ENCODE measurements around the gene PSMD11. TPM values are rescaled to one million over a fixed set of nuclear protein-coding genes. Genes with fewer than 3 reads are reported as not detected.
A peak's percentile ranks its signal among the peaks of the same experiment; 100 is the strongest.
"Not testable (repeated sequence)": the region's sequence is repeated elsewhere in the genome, so short reads cannot be mapped to it uniquely, and the experiment has no call there.

PSMD11 gene
- total and polyA plus RNA-seq, 4 donors = 17.4 to 64.1 (median 53.4) TPM

DNA sequence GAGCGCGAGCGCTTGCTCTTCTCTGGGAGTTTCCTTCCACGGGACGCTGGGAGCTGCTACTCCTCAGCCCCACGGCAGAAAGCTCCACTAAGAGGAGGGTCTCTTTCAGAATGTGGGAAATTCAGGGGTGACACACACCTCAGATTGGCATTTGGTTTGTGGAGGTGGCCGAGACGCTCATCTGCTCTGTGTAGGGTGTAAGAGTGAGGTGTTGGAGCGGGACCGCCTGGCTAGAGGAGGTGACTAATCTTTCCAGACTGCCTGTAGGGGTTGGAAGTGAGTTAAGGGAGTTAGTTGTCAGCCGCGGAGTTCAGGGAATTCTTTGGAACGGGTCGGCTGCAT, 735 bp downstream of the PSMD11 start:
- Histone ChIP-seq H3K9me3 (ENCODE audit: control insufficient read depth, low read length) (no peaks in the 10 kb centered on the region), H3K27me3 (ENCODE audit: control insufficient read depth in 1 of 2, insufficient read depth in 2 of 2, low read length in 1 of 2) (no peaks in the 10 kb centered on the region), H3K4me3 (ENCODE audit: low read length in 2 of 2) (peak overlapping the region; percentile 88 to 97), H3K27ac (ENCODE audit: low read depth in 1 of 2, low read length in 2 of 2) (peak overlapping the region in 1 of 2 donors; percentile 49), H3K4me1 (ENCODE audit: control insufficient read depth in 1 of 2, insufficient read depth in 2 of 2, low read length in 2 of 2) (no peaks in the 10 kb centered on the region), H3K36me3 (ENCODE audit: control insufficient read depth in 1 of 2, insufficient read depth in 2 of 2, low read length in 1 of 2) (no peaks in the 10 kb centered on the region)
- intact Hi-C loops (cut with DNase I) = no loop called here
- ATAC-seq (ENCODE audit: low FRiP score) = peak; percentile 39
- peak in 1 of 2 donors; percentile 50 for DNase-seq
- WGBS, 2 donors = 0 to 1% methylated on average over 14 of the region's 14 CpGs

GRCh38 chr17:32445497-32445896, 1.2 kb downstream of the PSMD11 start:
- no peak for ATAC-seq (ENCODE audit: low FRiP score)
- intact Hi-C loops (cut with DNase I) = no loop called here

GRCh38 chr17:32445971-32446370, 1.7 kb downstream of the PSMD11 start:
- H3K27me3 ChIP-seq (ENCODE audit: control insufficient read depth in 1 of 2, insufficient read depth in 2 of 2, low read length in 1 of 2) = no peaks in the 10 kb centered on the region
- DNase-seq (no peak), ATAC-seq (ENCODE audit: low FRiP score) (no peak)
- intact Hi-C loops (cut with DNase I) = no loop called here
- WGBS, 2 donors = 64 to 68% methylated on average over 2 of the region's 2 CpGs
- H3K9me3 ChIP-seq (ENCODE audit: control insufficient read depth, low read length) = no peaks in the 10 kb centered on the region
- peak overlapping the region in 1 of 2 donors; percentile 18 for H3K4me3 ChIP-seq (ENCODE audit: low read length in 2 of 2)
- no peaks in the 10 kb centered on the region for H3K4me1 ChIP-seq (ENCODE audit: control insufficient read depth in 1 of 2, insufficient read depth in 2 of 2, low read length in 2 of 2)
- H3K36me3 ChIP-seq (ENCODE audit: control insufficient read depth in 1 of 2, insufficient read depth in 2 of 2, low read length in 1 of 2) = no peaks in the 10 kb centered on the region
- H3K27ac ChIP-seq (ENCODE audit: low read depth in 1 of 2, low read length in 2 of 2) = no peak overlapping the region

More at GRCh38 chr17:32445497-32445896, 1.2 kb downstream of the PSMD11 start:
- WGBS, 2 donors = 19 to 20% methylated on average over 6 of the region's 6 CpGs
- H3K27me3 ChIP-seq (ENCODE audit: control insufficient read depth in 1 of 2, insufficient read depth in 2 of 2, low read length in 1 of 2) = no peaks in the 10 kb centered on the region
- no peak overlapping the region for H3K27ac ChIP-seq (ENCODE audit: low read depth in 1 of 2, low read length in 2 of 2)
- no peaks in the 10 kb centered on the region for H3K4me1 ChIP-seq (ENCODE audit: control insufficient read depth in 1 of 2, insufficient read depth in 2 of 2, low read length in 2 of 2)
- no peaks in the 10 kb centered on the region for H3K9me3 ChIP-seq (ENCODE audit: control insufficient read depth, low read length)
- H3K4me3 ChIP-seq (ENCODE audit: low read length in 2 of 2) = peak overlapping the region; percentile 88 to 97
- no peak for DNase-seq
- no peaks in the 10 kb centered on the region for H3K36me3 ChIP-seq (ENCODE audit: control insufficient read depth in 1 of 2, insufficient read depth in 2 of 2, low read length in 1 of 2)

- H3K27me3 ChIP-seq (ENCODE audit: control insufficient read depth in 1 of 2, insufficient read depth in 2 of 2, low read length in 1 of 2) = no peaks in the 10 kb centered on the region
- WGBS, 2 donors = 56 to 76% methylated on average over 2 of the region's 2 CpGs
- H3K27ac ChIP-seq (ENCODE audit: low read depth in 1 of 2, low read length in 2 of 2) = no peak overlapping the region
- no peaks in the 10 kb centered on the region for H3K4me1 ChIP-seq (ENCODE audit: control insufficient read depth in 1 of 2, insufficient read depth in 2 of 2, low read length in 2 of 2)
- no peak for ATAC-seq (ENCODE audit: low FRiP score)
- no peak for DNase-seq
- H3K9me3 ChIP-seq (ENCODE audit: control insufficient read depth, low read length) = no peaks in the 10 kb centered on the region
- no peak overlapping the region for H3K4me3 ChIP-seq (ENCODE audit: low read length in 2 of 2)
- no peaks in the 10 kb centered on the region for H3K36me3 ChIP-seq (ENCODE audit: control insufficient read depth in 1 of 2, insufficient read depth in 2 of 2, low read length in 1 of 2)
- intact Hi-C loops (cut with DNase I) = no loop called here
Observed at GRCh38 chr17:32446949-32447348, 2.6 kb downstream of the PSMD11 start.

- DNase-seq = no peak
- Histone ChIP-seq H3K4me1 (ENCODE audit: control insufficient read depth in 1 of 2, insufficient read depth in 2 of 2, low read length in 2 of 2) (no peaks in the 10 kb centered on the region), H3K36me3 (ENCODE audit: control insufficient read depth in 1 of 2, insufficient read depth in 2 of 2, low read length in 1 of 2) (peaks cover 7 to 11% of the 10 kb centered on the region in 2 donors), H3K9me3 (ENCODE audit: control insufficient read depth, low read length) (no peaks in the 10 kb centered on the region), H3K27ac (ENCODE audit: low read depth in 1 of 2, low read length in 2 of 2) (no peak overlapping the region), H3K27me3 (ENCODE audit: control insufficient read depth in 1 of 2, insufficient read depth in 2 of 2, low read length in 1 of 2) (no peaks in the 10 kb centered on the region), H3K4me3 (ENCODE audit: low read length in 2 of 2) (no peak overlapping the region)
- intact Hi-C loops (cut with DNase I) = no loop called here
- WGBS, 2 donors = 94 to 95% methylated on average over 5 of the region's 5 CpGs
- no peak for ATAC-seq (ENCODE audit: low FRiP score)
Observed at GRCh38 chr17:32449963-32450362, 5.7 kb downstream of the PSMD11 start.

GRCh38 chr17:32450379-32450778, 6.1 kb downstream of the PSMD11 start:
- H3K4me1 ChIP-seq (ENCODE audit: control insufficient read depth in 1 of 2, insufficient read depth in 2 of 2, low read length in 2 of 2); H3K9me3 ChIP-seq (ENCODE audit: control insufficient read depth, low read length); H3K4me3 ChIP-seq (ENCODE audit: low read length in 2 of 2); H3K27me3 ChIP-seq (ENCODE audit: control insufficient read depth in 1 of 2, insufficient read depth in 2 of 2, low read length in 1 of 2); ATAC-seq (ENCODE audit: low FRiP score); H3K27ac ChIP-seq (ENCODE audit: low read depth in 1 of 2, low read length in 2 of 2); DNase-seq; intact Hi-C loops (cut with DNase I): not testable (repeated sequence)
- peaks cover 7 to 12% of the 10 kb centered on the region in 2 donors for H3K36me3 ChIP-seq (ENCODE audit: control insufficient read depth in 1 of 2, insufficient read depth in 2 of 2, low read length in 1 of 2)
- 90 to 96% methylated on average over 6 of the region's 6 CpGs for WGBS, 2 donors

DNA sequence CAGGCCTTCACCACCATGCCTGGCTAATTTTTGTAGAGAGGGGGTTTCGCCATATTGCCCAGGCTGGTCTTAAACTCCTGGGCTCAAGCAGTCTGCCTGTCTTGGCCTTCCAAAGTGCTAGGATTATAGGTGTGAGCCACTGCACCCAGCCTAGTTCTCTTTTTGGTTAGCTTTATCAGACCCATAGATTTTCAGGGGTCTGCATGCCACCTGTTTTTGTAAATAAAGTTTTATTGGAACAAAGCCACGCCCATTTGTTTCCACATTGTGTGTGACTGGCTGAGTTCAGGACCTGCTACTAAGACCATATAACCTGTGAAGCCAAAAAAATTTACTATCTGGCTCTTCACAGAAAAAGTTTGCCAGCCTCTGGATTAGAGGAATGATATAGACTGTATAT, 7.6 kb downstream of the PSMD11 start:
- no peak for DNase-seq
- Histone ChIP-seq H3K9me3 (ENCODE audit: control insufficient read depth, low read length) (no peaks in the 10 kb centered on the region), H3K27me3 (ENCODE audit: control insufficient read depth in 1 of 2, insufficient read depth in 2 of 2, low read length in 1 of 2) (no peaks in the 10 kb centered on the region), H3K36me3 (ENCODE audit: control insufficient read depth in 1 of 2, insufficient read depth in 2 of 2, low read length in 1 of 2) (peaks cover 7 to 12% of the 10 kb centered on the region in 2 donors), H3K4me1 (ENCODE audit: control insufficient read depth in 1 of 2, insufficient read depth in 2 of 2, low read length in 2 of 2) (no peaks in the 10 kb centered on the region), H3K27ac (ENCODE audit: low read depth in 1 of 2, low read length in 2 of 2) (no peak overlapping the region), H3K4me3 (ENCODE audit: low read length in 2 of 2) (no peak overlapping the region)
- WGBS, 2 donors = 73 to 97% methylated on average over 2 of the region's 2 CpGs
- intact Hi-C loops (cut with DNase I) = no loop called here
- no peak for ATAC-seq (ENCODE audit: low FRiP score)

- Histone ChIP-seq H3K9me3 (ENCODE audit: control insufficient read depth, low read length) (no peaks in the 10 kb centered on the region), H3K27me3 (ENCODE audit: control insufficient read depth in 1 of 2, insufficient read depth in 2 of 2, low read length in 1 of 2) (no peaks in the 10 kb centered on the region), H3K27ac (ENCODE audit: low read depth in 1 of 2, low read length in 2 of 2) (no peak overlapping the region), H3K36me3 (ENCODE audit: control insufficient read depth in 1 of 2, insufficient read depth in 2 of 2, low read length in 1 of 2) (peaks cover 7 to 12% of the 10 kb centered on the region in 2 donors), H3K4me1 (ENCODE audit: control insufficient read depth in 1 of 2, insufficient read depth in 2 of 2, low read length in 2 of 2) (no peaks in the 10 kb centered on the region), H3K4me3 (ENCODE audit: low read length in 2 of 2) (no peak overlapping the region)
- DNase-seq (no peak), ATAC-seq (ENCODE audit: low FRiP score) (no peak)
- WGBS, 2 donors = 89 to 92% methylated on average over 1 of the region's 1 CpG
- intact Hi-C loops (cut with DNase I) = no loop called here
Observed at GRCh38 chr17:32452281-32452680, 8.0 kb downstream of the PSMD11 start.

- no peaks in the 10 kb centered on the region for H3K9me3 ChIP-seq (ENCODE audit: control insufficient read depth, low read length)
- H3K27ac ChIP-seq (ENCODE audit: low read depth in 1 of 2, low read length in 2 of 2) = no peak overlapping the region
- no peak for ATAC-seq (ENCODE audit: low FRiP score)
- WGBS, 2 donors = 95% methylated on average over 2 of the region's 2 CpGs
- no peaks in the 10 kb centered on the region for H3K4me1 ChIP-seq (ENCODE audit: control insufficient read depth in 1 of 2, insufficient read depth in 2 of 2, low read length in 2 of 2)
- intact Hi-C loops (cut with DNase I) = no loop called here
- H3K27me3 ChIP-seq (ENCODE audit: control insufficient read depth in 1 of 2, insufficient read depth in 2 of 2, low read length in 1 of 2) = no peaks in the 10 kb centered on the region
- H3K4me3 ChIP-seq (ENCODE audit: low read length in 2 of 2) = no peak overlapping the region
- no peak for DNase-seq
- H3K36me3 ChIP-seq (ENCODE audit: control insufficient read depth in 1 of 2, insufficient read depth in 2 of 2, low read length in 1 of 2) = peaks cover 7 to 12% of the 10 kb centered on the region in 2 donors
Observed at GRCh38 chr17:32453370-32453769, 9.1 kb downstream of the PSMD11 start.

All from aorta (tissue), 5 donors.